ENCODE data around the gene MTMR1.

The MTMR1 gene

GRCh38 chrX:150792949-150793527 lies 99.8 kb downstream of the MTMR1 start:
- no peak for DNase-seq

GRCh38 chrX:150805736-150806135 lies 112.5 kb downstream of the MTMR1 start:
- DNase-seq = no peak

DNA sequence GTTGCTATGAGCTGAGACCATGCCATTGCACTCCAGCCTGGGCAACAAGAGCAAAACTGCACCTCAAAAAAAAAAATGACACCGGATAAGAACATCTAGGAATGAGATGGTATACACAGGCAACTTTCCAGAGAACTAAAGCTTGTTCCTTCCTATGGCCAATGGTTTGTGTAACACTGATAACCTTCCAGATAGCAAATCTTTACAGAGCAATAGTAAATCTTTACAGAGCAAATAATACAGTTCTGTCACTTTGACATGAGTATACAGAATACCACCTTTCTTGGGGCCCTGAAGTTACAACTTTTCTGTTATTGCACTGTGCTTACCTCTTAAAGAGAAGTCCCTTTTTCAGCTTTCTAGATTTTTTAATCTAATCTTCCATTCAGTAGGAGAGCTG lies 113.6 kb downstream of the MTMR1 start:
- DNase-seq = no peak

GRCh38 chrX:150813922-150814321 lies 120.7 kb downstream of the MTMR1 start:
- DNase-seq = no peak

Measured in NCI-H2029 treated with DMSO at 0.1 percent for 48 hours (cell line).